Measurements from ENCODE around the gene PXK.

DNA sequence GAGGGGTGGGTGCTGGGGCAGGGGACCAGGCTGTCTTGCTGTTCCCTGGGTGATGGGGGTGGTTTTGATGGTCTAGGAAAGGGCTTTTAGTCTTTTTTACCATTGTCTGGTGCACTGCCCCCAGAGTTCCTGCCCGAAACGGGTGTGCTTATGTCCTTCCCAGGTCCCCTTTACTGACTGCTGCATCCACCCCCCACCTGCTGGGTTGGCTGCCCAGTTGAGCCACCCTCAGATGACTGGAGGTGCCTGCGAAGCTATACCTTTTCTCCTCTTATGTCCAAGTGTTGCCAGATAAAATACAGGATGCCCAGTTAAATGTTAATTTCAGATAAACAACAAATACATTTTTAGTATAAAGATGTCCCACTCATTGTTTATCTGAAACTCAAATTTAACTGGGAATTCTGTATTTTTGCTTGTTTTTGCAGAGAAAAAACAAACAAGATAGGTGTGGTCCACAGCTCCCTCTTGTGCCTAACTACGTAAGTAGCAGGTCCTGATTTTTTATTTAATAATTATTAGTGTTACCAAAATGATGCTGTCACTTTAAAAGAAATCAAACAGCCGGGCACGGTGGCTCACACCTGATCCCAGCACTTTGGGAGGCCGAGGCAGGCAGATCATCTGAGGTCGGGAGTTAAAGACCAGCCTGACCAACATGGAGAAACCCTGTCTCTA is 32.7 kb upstream of the PXK start:
- TF ChIP-seq, protein P1, sequence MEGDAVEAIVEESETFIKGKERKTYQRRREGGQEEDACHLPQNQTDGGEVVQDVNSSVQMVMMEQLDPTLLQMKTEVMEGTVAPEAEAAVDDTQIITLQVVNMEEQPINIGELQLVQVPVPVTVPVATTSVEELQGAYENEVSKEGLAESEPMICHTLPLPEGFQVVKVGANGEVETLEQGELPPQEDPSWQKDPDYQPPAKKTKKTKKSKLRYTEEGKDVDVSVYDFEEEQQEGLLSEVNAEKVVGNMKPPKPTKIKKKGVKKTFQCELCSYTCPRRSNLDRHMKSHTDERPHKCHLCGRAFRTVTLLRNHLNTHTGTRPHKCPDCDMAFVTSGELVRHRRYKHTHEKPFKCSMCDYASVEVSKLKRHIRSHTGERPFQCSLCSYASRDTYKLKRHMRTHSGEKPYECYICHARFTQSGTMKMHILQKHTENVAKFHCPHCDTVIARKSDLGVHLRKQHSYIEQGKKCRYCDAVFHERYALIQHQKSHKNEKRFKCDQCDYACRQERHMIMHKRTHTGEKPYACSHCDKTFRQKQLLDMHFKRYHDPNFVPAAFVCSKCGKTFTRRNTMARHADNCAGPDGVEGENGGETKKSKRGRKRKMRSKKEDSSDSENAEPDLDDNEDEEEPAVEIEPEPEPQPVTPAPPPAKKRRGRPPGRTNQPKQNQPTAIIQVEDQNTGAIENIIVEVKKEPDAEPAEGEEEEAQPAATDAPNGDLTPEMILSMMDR (IDR thresholded peaks at IDR 0.05; ENCODE audit: low read length): peak; percentile 44
- TF ChIP-seq EZH2phosphoT487 (IDR thresholded peaks at IDR 0.05; ENCODE audit: low read length): no peak
